GM12892 (cell line): ENCODE measurements around the gene SLC35A3.

ENCODE experiments used
- POLR2A ChIP-seq: IDR thresholded peaks from 2 replicates; pipeline ENCODE4 v1.6.1; 2011; ENCODE audit warnings: low read depth, low read length, control low read depth
- POLR2AphosphoS5 ChIP-seq: IDR thresholded peaks from 2 replicates; pipeline ENCODE4 v1.6.1; 2011; ENCODE audit warnings: low read depth, low read length, control low read depth
- TAF1 ChIP-seq: IDR thresholded peaks from 2 replicates; pipeline ENCODE4 v1.6.1; 2011; ENCODE audit warnings: low read depth, mild to moderate bottlenecking, control low read depth, low read length, borderline replicate concordance

DNA sequence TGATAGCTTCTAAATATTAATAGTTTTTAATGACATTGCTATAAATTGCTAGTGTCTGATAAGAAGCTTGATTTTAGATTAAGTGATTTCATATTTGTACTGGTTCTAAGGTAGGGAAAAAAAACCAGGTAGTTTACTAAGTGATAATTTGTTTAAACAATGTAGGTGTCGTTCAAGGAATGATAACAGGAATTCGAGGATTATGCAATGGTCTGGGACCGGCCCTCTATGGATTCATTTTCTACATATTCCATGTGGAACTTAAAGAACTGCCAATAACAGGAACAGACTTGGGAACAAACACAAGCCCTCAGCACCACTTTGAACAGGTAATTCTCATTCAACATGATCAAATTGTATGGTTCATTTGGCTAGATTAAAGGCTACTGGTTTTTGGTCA, 110.5 kb downstream of the SLC35A3 start:
- TF ChIP-seq POLR2AphosphoS5 (no peak), TAF1 (no peak), POLR2A (no peak)
